ENCODE measurements around the gene TXNDC8.

GRCh38 chr9:110334183-110334582 is 3.5 kb downstream of the TXNDC8 start:
- TF ChIP-seq YY1 (IDR thresholded peaks at IDR 0.05; ENCODE audit: insufficient read depth, insufficient read length) = no peak
- TF ChIP-seq ZNF274 (IDR thresholded peaks at IDR 0.05; ENCODE audit: low read depth, low read length) = no peak
